Mesendoderm (in vitro differentiated cells): ENCODE data around the gene COPS9. TPM values are rescaled to one million over a fixed set of nuclear protein-coding genes. Genes with fewer than 3 reads are reported as not detected.

Experiments used
- DNase-seq: peaks from one replicate; pipeline ENCODE4 v3.0.0; 2013
- H2AK5ac ChIP-seq: 2 replicates; pipeline ENCODE4 v1.6.1; 2013; ENCODE audit warnings: low read length, inconsistent platforms
- H2BK120ac ChIP-seq: 2 replicates; pipeline ENCODE4 v1.6.1; 2013; ENCODE audit warnings: low read depth, mild to moderate bottlenecking, low read length, moderate library complexity, mixed read lengths
- H2BK15ac ChIP-seq: replicated peaks from 2 replicates; pipeline ENCODE4 v1.6.1; 2013; ENCODE audit warnings: low read depth, mild to moderate bottlenecking, moderate library complexity
- H2BK5ac ChIP-seq: 2 replicates; pipeline ENCODE4 v1.6.1; 2013; ENCODE audit warnings: low read length, inconsistent platforms
- H3K18ac ChIP-seq: 2 replicates; pipeline ENCODE4 v1.6.1; 2013; ENCODE audit warnings: mild to moderate bottlenecking, low read length, mixed read lengths
- H3K23ac ChIP-seq: one replicate; pipeline ENCODE4 v1.6.1; 2013; ENCODE audit warnings: low read length
- H3K27ac ChIP-seq: 2 replicates; pipeline ENCODE4 v1.5.1; 2013; ENCODE audit warnings: low read depth, mild to moderate bottlenecking, inconsistent platforms, low read length, moderate library complexity
- H3K27me3 ChIP-seq: 2 replicates; pipeline ENCODE4 v1.6.1; 2013; ENCODE audit warnings: low read length, control low read depth, mild to moderate bottlenecking, inconsistent platforms; ENCODE audit not compliant: insufficient read depth, poor library complexity
- H3K36me3 ChIP-seq: 2 replicates; pipeline ENCODE4 v1.6.1; 2013; ENCODE audit warnings: low read length, inconsistent platforms; ENCODE audit not compliant: control insufficient read depth, insufficient read depth
- H3K4ac ChIP-seq: one replicate; pipeline ENCODE4 v1.6.1; 2013; ENCODE audit warnings: low read depth, mild to moderate bottlenecking, low read length, moderate library complexity
- H3K4me1 ChIP-seq: 2 replicates; pipeline ENCODE4 v1.6.1; 2013; ENCODE audit warnings: low read depth, low read length, inconsistent platforms; ENCODE audit not compliant: control insufficient read depth
- H3K4me2 ChIP-seq: 2 replicates; pipeline ENCODE4 v1.6.1; 2013; ENCODE audit warnings: low read length
- H3K4me3 ChIP-seq: 2 replicates; pipeline ENCODE4 v1.5.1; 2013; ENCODE audit warnings: mild to moderate bottlenecking, low read length
- H3K56ac ChIP-seq: one replicate; pipeline ENCODE4 v1.6.1; 2013; ENCODE audit warnings: low read length
- H3K79me1 ChIP-seq: 2 replicates; pipeline ENCODE4 v1.6.1; 2013; ENCODE audit warnings: low read length, inconsistent platforms
- H3K79me2 ChIP-seq: 2 replicates; pipeline ENCODE4 v1.6.1; 2013; ENCODE audit warnings: mild to moderate bottlenecking, low read length; ENCODE audit not compliant: control insufficient read depth, insufficient read depth
- H3K9ac ChIP-seq: 2 replicates; pipeline ENCODE4 v1.6.1; 2013; ENCODE audit warnings: low read length, inconsistent platforms
- H4K5ac ChIP-seq: one replicate; pipeline ENCODE4 v1.6.1; 2013; ENCODE audit warnings: low read length
- H4K8ac ChIP-seq: one replicate; pipeline ENCODE4 v1.6.1; 2013; ENCODE audit warnings: low read depth, mild to moderate bottlenecking, control low read depth, low read length, moderate library complexity
- WGBS: extraction: QIAGEN DNeasy Blood & Tissue Kit; methylation state at CpG from one replicate; pipeline ENCODE4 v1.1.7; 2013; ENCODE audit warnings: low lambda C conversion rate, missing lambda C conversion rate; ENCODE audit not compliant: insufficient coverage; ENCODE audit errors: extremely low coverage; 5-methylcytosine and 5-hydroxymethylcytosine counted together
- polyA plus RNA-seq, 2 experiments: library from polyadenylated mRNA; stranded (reverse); fragments of 200-250 nt; gene quantifications; one replicate each; pipeline ENCODE4 v1.2.3, GENCODE V29; 2013

Gene COPS9
- polyA plus RNA-seq (2013, experiment 1 of 2), result 303 TPM
- 290 TPM for polyA plus RNA-seq (2013, experiment 2 of 2)

DNA sequence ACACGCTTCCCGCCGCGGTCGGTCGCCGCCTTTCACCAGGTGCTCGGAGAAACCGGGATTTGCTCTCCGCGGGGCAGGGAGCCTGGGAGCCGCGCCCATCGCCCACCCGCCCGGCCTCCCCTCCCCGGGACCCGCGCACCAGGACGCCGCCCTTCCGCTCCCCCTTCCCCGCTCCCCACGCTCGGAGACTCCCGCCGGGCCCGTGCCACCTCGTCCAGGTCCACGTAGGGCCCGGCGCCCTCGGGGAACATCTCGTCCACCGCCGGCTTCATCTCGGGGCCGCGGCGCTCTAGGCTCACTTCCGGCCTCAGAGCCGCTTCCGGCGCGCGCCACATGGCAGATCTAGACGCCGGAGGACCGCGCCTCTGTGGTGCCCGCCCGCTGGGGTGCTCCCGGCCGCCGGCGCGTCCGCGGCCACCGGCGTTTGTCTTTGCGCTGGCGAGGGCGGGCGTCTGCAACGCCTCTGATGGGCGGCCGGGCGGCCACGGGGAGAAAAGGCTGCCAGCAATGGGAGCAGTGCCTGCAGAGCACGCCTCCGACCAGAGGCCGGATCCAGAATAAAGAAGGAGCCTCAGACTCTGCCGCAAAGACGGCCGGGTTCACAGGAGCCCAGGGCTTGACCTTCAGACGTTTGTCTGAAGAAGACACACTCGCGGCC lies at the start of gene COPS9:
COPS9 (minus strand) TSS at position 293 of the 658 bp plus-strand sequence; CDS start at position 272, 21 bp downstream.
- Histone ChIP-seq H4K8ac (peak within 1 kb of the TSS; percentile 39), H3K23ac (peak within 1 kb of the TSS; percentile 45), H3K36me3 (peaks cover 2% of the 10 kb centered on the region), H3K27me3 (no peaks in the 10 kb centered on the region), H4K5ac (no peak within 1 kb of the TSS), H3K4me2 (peak within 1 kb of the TSS; percentile 97), H2AK5ac (no peak within 1 kb of the TSS), H3K79me2 (peaks cover 18% of the 10 kb centered on the region), H2BK120ac (no peak within 1 kb of the TSS), H3K27ac (no peak within 1 kb of the TSS), H2BK15ac (no peak within 1 kb of the TSS), H3K56ac (peak within 1 kb of the TSS; percentile 94), H3K4ac (no peak within 1 kb of the TSS), H3K4me1 (peaks cover 5% of the 10 kb centered on the region), H3K79me1 (peaks cover 20% of the 10 kb centered on the region), H3K4me3 (peak within 1 kb of the TSS; percentile 91), H3K18ac (peak within 1 kb of the TSS; percentile 76), H2BK5ac (no peak within 1 kb of the TSS), H3K9ac (peak within 1 kb of the TSS; percentile 88)
- WGBS, result no CpG with 5 or more reads among the region's 79 CpGs
- peak; percentile 91 for DNase-seq

GRCh38 chr2:240184656-240185055 lies 48.6 kb upstream of the COPS9 start:
- no peak overlapping the region for H3K9ac ChIP-seq
- no peak overlapping the region for H4K8ac ChIP-seq
- no peak overlapping the region for H3K27ac ChIP-seq
- no peaks in the 10 kb centered on the region for H3K79me2 ChIP-seq
- H2BK5ac ChIP-seq, result no peak overlapping the region
- H3K4me3 ChIP-seq, result no peak overlapping the region
- no CpG with 5 or more reads among the region's 3 CpGs for WGBS
- no peaks in the 10 kb centered on the region for H3K79me1 ChIP-seq
- no peak overlapping the region for H2BK15ac ChIP-seq
- no peak overlapping the region for H3K4ac ChIP-seq
- no peak overlapping the region for H3K18ac ChIP-seq
- no peak overlapping the region for H3K4me2 ChIP-seq
- H3K27me3 ChIP-seq, result no peaks in the 10 kb centered on the region
- no peak for DNase-seq
- H4K5ac ChIP-seq, result no peak overlapping the region
- H3K23ac ChIP-seq, result no peak overlapping the region
- H3K36me3 ChIP-seq, result no peaks in the 10 kb centered on the region
- no peak overlapping the region for H2BK120ac ChIP-seq
- no peaks in the 10 kb centered on the region for H3K4me1 ChIP-seq
- no peak overlapping the region for H3K56ac ChIP-seq
- no peak overlapping the region for H2AK5ac ChIP-seq

- H3K9ac ChIP-seq, result no peak overlapping the region
- H3K27ac ChIP-seq, result no peak overlapping the region
- no peak overlapping the region for H3K18ac ChIP-seq
- H2BK15ac ChIP-seq, result no peak overlapping the region
- H3K23ac ChIP-seq, result no peak overlapping the region
- H3K79me1 ChIP-seq, result no peaks in the 10 kb centered on the region
- WGBS, result no CpG with 5 or more reads among the region's 13 CpGs
- DNase-seq, result no peak
- H3K4me3 ChIP-seq, result no peak overlapping the region
- H2AK5ac ChIP-seq, result no peak overlapping the region
- H3K4me1 ChIP-seq, result no peaks in the 10 kb centered on the region
- no peak overlapping the region for H2BK5ac ChIP-seq
- no peaks in the 10 kb centered on the region for H3K36me3 ChIP-seq
- no peak overlapping the region for H4K8ac ChIP-seq
- no peak overlapping the region for H4K5ac ChIP-seq
- no peak overlapping the region for H3K56ac ChIP-seq
- no peak overlapping the region for H3K4me2 ChIP-seq
- no peak overlapping the region for H2BK120ac ChIP-seq
- H3K27me3 ChIP-seq, result no peaks in the 10 kb centered on the region
- no peak overlapping the region for H3K4ac ChIP-seq
- H3K79me2 ChIP-seq, result no peaks in the 10 kb centered on the region
Observed at GRCh38 chr2:240183875-240184590, 47.9 kb upstream of the COPS9 start.

- DNase-seq, result no peak
Observed at GRCh38 chr2:240183006-240183874, 47.1 kb upstream of the COPS9 start.

DNA sequence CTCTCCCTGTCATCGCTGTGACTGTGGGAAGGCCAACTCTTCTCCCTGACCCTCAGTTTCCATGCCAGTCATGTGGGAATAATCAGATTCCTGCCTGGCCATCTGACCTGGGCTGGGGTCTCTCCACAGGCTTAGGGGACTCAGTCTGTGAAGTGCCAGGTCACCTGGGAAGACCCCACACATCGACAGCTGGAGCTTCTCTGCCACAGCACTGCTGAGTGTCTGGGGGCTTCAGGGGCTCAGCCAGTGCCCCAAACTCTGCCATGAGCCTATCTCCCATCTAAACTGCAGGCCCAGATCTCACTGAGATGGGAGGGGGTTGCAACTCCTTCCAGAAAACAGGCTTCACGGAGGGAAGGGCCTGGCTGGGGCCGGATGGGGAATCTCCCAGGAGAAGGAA lies 46.4 kb upstream of the COPS9 start:
- no peak for DNase-seq
- Histone ChIP-seq H3K27me3 (no peaks in the 10 kb centered on the region), H4K8ac (no peak overlapping the region), H3K4me1 (no peaks in the 10 kb centered on the region), H3K79me2 (no peaks in the 10 kb centered on the region), H4K5ac (no peak overlapping the region), H2BK15ac (no peak overlapping the region), H3K56ac (no peak overlapping the region), H2AK5ac (no peak overlapping the region), H3K4me2 (no peak overlapping the region), H3K27ac (no peak overlapping the region), H2BK5ac (no peak overlapping the region), H3K23ac (no peak overlapping the region), H2BK120ac (no peak overlapping the region), H3K4ac (no peak overlapping the region), H3K79me1 (no peaks in the 10 kb centered on the region), H3K9ac (no peak overlapping the region), H3K4me3 (no peak overlapping the region), H3K36me3 (no peaks in the 10 kb centered on the region), H3K18ac (no peak overlapping the region)
- WGBS, result no CpG with 5 or more reads among the region's 4 CpGs

More at GRCh38 chr2:240183006-240183874, 47.1 kb upstream of the COPS9 start:
- H3K9ac ChIP-seq, result no peak overlapping the region
- H3K4me3 ChIP-seq, result no peak overlapping the region
- no peak overlapping the region for H3K23ac ChIP-seq
- H3K18ac ChIP-seq, result no peak overlapping the region
- H3K4me1 ChIP-seq, result no peaks in the 10 kb centered on the region
- H2AK5ac ChIP-seq, result no peak overlapping the region
- no peak overlapping the region for H2BK120ac ChIP-seq
- H4K8ac ChIP-seq, result no peak overlapping the region
- H3K79me2 ChIP-seq, result no peaks in the 10 kb centered on the region
- H3K27ac ChIP-seq, result no peak overlapping the region
- no peak overlapping the region for H4K5ac ChIP-seq
- H3K4me2 ChIP-seq, result no peak overlapping the region
- no peaks in the 10 kb centered on the region for H3K79me1 ChIP-seq
- no peak overlapping the region for H3K56ac ChIP-seq
- no peaks in the 10 kb centered on the region for H3K27me3 ChIP-seq
- H3K36me3 ChIP-seq, result no peaks in the 10 kb centered on the region
- no peak overlapping the region for H2BK15ac ChIP-seq
- no CpG with 5 or more reads among the region's 22 CpGs for WGBS
- H2BK5ac ChIP-seq, result no peak overlapping the region
- no peak overlapping the region for H3K4ac ChIP-seq
